Ovary (tissue), 3 donors: Measurements from ENCODE around the gene EDAR.

ENCODE experiments used
- CTCF ChIP-seq, 3 donors: fragments of 450-650 bp in 2 of 3; fragments of 200-600 bp in 1 of 3; IDR thresholded peaks; one replicate each; pipeline versions ENCODE4 v1.5.1 to v1.8.0; 2016 to 2022; ENCODE audit warnings: antibody characterized with exemption in 3 of 3, mild to moderate bottlenecking in 1 of 3
- POLR2A ChIP-seq: fragments of 450-650 bp; IDR thresholded peaks from one replicate; pipeline ENCODE4 v1.6.1; 2017; ENCODE audit warnings: antibody characterized with exemption, mild to moderate bottlenecking, moderate library complexity
- donor health status: DM: no; HTN: no; CAD: no.

GRCh38 chr2:108918941-108919341 is 70.1 kb downstream of the EDAR start:
- TF ChIP-seq POLR2A (no peak), CTCF (IDR thresholded peaks at IDR 0.05) (no peak)
